GM12801 (cell line): ENCODE data around the gene GPATCH2L.

Experiments used
- TF ChIP-seq, protein P1 (sequence below): IDR thresholded peaks from one replicate; pipeline ENCODE4 v1.5.1; 2011; ENCODE audit warnings: control low read depth; ENCODE audit not compliant: insufficient read length; ENCODE audit errors: extremely low read depth

GPATCH2L gene

DNA sequence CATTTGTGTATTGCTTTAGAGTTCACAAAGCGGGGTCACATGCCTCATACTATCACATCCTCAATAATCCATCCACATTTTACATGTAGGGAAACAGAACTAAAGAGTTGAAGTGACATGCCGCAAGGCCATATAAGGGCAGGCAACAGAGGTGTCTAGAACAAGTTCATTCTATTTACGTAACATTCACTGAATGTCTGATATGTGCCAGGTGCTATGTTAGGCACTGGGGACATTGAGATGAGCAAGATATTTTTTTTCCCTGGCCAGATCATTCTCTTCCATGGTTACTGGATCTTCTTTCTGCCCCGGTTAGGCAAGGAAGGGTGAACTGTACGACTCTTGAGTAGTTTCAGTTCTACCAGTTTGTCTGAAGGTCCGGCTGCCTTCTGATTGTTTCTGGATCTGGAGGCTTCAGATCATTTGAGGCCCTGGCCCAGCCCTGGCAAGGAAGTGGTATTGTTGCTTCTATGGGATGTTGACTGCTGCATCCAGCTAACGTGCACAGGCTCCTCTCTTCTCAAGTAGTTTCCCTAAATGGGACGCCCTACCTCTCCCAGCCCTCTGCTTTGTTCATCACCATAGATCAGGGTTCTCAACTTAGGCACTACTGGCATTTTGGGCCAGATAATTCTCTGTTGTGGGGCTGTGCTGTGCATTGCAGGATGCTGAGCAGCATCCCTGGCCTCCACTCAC lies 12.1 kb downstream of the GPATCH2L start:
- TF ChIP-seq, protein P1, sequence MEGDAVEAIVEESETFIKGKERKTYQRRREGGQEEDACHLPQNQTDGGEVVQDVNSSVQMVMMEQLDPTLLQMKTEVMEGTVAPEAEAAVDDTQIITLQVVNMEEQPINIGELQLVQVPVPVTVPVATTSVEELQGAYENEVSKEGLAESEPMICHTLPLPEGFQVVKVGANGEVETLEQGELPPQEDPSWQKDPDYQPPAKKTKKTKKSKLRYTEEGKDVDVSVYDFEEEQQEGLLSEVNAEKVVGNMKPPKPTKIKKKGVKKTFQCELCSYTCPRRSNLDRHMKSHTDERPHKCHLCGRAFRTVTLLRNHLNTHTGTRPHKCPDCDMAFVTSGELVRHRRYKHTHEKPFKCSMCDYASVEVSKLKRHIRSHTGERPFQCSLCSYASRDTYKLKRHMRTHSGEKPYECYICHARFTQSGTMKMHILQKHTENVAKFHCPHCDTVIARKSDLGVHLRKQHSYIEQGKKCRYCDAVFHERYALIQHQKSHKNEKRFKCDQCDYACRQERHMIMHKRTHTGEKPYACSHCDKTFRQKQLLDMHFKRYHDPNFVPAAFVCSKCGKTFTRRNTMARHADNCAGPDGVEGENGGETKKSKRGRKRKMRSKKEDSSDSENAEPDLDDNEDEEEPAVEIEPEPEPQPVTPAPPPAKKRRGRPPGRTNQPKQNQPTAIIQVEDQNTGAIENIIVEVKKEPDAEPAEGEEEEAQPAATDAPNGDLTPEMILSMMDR: no peak

- TF ChIP-seq, protein P1: no peak
These were observed 16.8 kb downstream of the GPATCH2L start for GRCh38 chr14:76168531-76168930.

GRCh38 chr14:76169776-76170175 lies 18.1 kb downstream of the GPATCH2L start:
- TF ChIP-seq, protein P1: no peak

DNA sequence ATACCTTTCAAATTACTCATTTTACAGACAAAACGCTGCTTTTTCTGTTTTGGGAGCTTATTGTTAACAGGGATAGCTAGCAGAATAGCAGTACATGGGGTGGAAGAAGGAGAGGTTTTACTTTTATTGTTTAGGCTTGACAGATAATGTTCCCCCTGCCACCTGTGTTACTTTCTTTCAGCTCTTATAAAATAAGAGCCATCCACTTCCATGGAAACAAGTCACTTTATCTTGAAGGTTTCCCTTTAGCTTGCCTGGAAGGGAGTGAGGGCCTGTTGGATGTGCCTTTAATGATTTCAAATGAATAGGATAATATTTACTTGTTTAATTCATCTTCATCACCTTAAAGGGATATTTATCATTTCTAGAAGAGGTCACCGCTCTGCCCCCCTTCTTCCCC lies 23.3 kb downstream of the GPATCH2L start:
- TF ChIP-seq, protein P1: no peak

- TF ChIP-seq, protein P1: no peak
These were observed 24.2 kb downstream of the GPATCH2L start for GRCh38 chr14:76175942-76176341.

DNA sequence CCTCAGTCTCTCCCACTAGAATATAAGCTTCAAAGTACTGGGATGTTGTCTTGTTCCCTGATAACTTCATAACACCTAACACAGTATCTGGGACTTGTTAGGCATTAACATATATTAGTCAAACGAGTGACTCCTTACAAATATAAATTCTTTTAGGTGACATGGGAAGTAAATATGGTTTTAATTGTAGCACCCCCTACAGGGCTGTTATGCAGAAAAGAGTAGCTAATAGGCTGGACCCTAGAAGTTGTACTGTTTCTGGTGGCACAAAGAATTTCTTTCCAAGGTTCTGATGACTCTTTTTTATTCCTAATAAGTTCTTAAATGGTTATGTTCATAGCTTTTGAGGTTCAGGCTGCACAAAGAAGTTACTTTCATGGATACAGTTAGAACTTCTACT lies 29.8 kb downstream of the GPATCH2L start:
- TF ChIP-seq, protein P1: no peak

DNA sequence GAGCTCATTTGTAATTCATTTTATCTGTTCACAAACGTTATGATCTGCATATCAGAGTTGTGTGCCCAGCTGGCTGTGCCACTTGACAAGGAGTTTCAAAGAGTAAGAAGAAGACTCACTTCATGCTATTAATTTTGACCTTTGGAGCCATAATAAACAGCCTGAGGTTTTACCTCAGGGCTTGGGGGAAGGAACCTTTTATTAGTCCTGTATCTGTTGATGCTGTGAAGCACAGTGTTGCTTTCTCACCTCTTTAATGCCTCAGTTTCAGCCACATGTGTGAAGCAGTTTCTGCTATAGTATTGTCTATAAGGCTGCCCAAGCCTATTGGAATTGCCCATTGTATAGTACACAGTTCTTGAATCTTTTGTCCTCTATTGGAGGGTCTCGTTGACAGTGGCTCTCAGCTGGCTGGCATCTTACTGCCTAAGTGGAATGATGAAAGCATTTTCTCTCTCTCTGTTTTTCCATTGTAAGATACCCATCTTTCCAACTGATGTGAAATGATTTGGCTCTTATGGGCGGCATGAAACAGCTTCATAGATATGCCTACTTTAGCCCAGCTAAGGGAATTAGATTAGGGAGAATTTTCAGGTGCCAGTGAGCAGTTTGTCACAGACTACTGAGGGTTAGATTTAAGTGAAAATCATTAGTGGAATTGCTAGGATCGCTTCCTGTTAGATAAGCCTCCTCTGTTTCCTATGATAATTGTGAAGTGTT lies 34.7 kb downstream of the GPATCH2L start:
- TF ChIP-seq, protein P1: no peak
